Measurements from ENCODE around the gene VCL.

VCL gene

DNA sequence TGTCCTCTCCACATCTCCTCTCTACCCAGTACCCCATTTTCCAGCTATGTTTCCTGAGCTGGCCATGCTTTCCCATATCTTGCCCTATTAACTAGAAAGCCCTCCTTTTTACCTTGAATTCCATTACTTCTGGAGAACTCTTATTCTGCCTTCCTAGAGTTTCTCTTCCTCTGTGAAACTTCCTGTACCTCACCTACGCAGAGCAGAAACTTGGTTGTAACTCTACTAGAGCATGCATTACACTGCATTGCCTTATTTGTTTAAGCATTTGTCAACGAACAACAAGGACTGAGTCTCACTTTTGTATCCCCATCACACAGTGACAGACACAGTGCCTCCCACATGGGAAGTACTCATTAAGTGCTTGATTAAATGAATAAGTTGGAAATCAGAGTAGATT lies 36.4 kb downstream of the VCL start:
- TF ChIP-seq, protein P1, sequence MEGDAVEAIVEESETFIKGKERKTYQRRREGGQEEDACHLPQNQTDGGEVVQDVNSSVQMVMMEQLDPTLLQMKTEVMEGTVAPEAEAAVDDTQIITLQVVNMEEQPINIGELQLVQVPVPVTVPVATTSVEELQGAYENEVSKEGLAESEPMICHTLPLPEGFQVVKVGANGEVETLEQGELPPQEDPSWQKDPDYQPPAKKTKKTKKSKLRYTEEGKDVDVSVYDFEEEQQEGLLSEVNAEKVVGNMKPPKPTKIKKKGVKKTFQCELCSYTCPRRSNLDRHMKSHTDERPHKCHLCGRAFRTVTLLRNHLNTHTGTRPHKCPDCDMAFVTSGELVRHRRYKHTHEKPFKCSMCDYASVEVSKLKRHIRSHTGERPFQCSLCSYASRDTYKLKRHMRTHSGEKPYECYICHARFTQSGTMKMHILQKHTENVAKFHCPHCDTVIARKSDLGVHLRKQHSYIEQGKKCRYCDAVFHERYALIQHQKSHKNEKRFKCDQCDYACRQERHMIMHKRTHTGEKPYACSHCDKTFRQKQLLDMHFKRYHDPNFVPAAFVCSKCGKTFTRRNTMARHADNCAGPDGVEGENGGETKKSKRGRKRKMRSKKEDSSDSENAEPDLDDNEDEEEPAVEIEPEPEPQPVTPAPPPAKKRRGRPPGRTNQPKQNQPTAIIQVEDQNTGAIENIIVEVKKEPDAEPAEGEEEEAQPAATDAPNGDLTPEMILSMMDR (IDR thresholded peaks at IDR 0.05) = no peak

DNA sequence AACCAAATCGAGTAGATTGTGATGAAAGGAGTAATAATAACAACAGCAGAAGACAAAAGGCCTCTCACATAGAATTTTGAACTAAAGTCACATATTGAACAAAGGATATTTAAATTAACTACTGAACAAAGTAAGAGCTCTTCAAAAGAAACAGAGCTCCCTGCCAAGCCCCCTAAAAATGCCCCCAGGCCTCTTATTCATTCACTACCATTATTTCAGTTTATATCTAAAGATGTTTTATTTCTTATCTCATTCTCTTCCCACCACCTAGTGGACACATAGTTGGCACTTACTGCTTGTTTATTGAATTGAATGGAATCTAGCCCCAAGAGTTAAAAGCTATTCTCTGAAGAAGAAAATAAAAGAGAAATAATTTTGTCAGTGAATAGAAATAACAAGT lies 37.4 kb downstream of the VCL start:
- TF ChIP-seq, protein P1 (IDR thresholded peaks at IDR 0.05) = no peak
- Histone ChIP-seq H3K27me3 (no peaks in the 10 kb centered on the region), H3K4me1 (ENCODE audit: control insufficient read depth in 1 of 2, insufficient read depth in 1 of 2, low read depth in 1 of 2, low read length in 1 of 2) (peaks cover 35 to 55% of the 10 kb centered on the region in 2 experiments), H3K9me3 (no peaks in the 10 kb centered on the region), H3K27ac (peak overlapping the region; percentile 82), H3K36me3 (peaks cover 11% of the 10 kb centered on the region), H3K4me3 (ENCODE audit: low read depth in 1 of 2, low read length in 1 of 2) (no peak overlapping the region)

More for the DNA sequence above, 36.4 kb downstream of the VCL start:
- no peaks in the 10 kb centered on the region for H3K9me3 ChIP-seq
- H3K4me3 ChIP-seq (ENCODE audit: low read depth in 1 of 2, low read length in 1 of 2) = no peak overlapping the region
- H3K27me3 ChIP-seq = no peaks in the 10 kb centered on the region
- peaks cover 25 to 55% of the 10 kb centered on the region in 2 experiments for H3K4me1 ChIP-seq (ENCODE audit: control insufficient read depth in 1 of 2, insufficient read depth in 1 of 2, low read depth in 1 of 2, low read length in 1 of 2)
- H3K27ac ChIP-seq = peak overlapping the region; percentile 82
- peaks cover 16% of the 10 kb centered on the region for H3K36me3 ChIP-seq

DNA sequence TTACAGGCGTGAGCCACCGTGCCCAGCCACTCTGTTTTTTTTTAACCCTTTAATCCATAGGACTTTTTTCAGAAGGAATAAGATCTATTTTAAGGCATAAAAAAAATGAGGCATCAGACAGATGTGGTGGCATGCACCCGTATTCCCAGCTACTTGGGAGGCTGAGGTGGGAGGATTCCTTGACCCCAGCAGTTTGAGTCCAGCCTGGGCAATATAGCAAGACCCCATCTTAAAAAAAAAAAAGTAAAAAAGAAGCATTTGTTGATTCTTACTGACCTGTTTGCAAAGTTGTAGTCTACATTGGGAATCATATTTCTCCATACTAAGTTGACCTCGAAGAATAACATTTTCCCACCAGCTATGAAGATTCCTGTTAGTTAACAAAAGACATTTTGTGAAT lies 38.6 kb downstream of the VCL start:
- peaks cover 9% of the 10 kb centered on the region for H3K36me3 ChIP-seq
- peak overlapping the region; percentile 82 for H3K27ac ChIP-seq
- H3K27me3 ChIP-seq = no peaks in the 10 kb centered on the region
- TF ChIP-seq, protein P1 (IDR thresholded peaks at IDR 0.05) = no peak
- no peaks in the 10 kb centered on the region for H3K9me3 ChIP-seq
- no peak overlapping the region for H3K4me3 ChIP-seq (ENCODE audit: low read depth in 1 of 2, low read length in 1 of 2)
- peaks cover 35 to 55% of the 10 kb centered on the region in 2 experiments for H3K4me1 ChIP-seq (ENCODE audit: control insufficient read depth in 1 of 2, insufficient read depth in 1 of 2, low read depth in 1 of 2, low read length in 1 of 2)

DNA sequence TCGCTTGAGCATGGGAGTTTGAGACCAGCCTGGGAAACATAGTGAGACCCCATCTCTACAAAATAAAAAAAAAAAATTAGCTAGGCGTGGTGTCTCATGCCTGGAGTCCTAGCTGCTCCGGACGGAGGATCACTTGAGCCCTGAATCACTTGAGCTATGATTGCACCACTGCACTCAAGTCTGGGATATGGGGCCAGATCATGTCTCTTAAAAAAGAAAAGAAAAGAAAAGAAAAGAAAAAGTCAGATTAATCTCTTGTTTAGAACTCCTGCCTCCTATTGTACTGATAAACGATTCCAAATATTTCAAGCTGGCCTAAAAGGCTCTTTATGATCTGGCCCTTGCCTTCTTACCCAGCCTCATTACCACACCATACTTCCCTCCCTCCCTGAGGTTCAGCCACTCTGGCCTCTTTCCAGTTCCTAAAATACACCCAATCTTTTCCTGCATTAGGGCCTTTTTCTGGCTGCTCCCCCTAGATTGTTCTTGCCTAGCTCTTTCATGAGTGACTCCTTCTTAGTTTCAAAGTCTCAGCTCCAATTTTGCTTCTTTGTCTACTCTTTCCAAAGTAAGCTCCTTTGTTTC lies 41.7 kb downstream of the VCL start:
- Histone ChIP-seq H3K4me1 (ENCODE audit: control insufficient read depth in 1 of 2, insufficient read depth in 1 of 2, low read depth in 1 of 2, low read length in 1 of 2) (peaks cover 14 to 30% of the 10 kb centered on the region in 2 experiments), H3K27ac (peak overlapping the region; percentile 72), H3K27me3 (no peaks in the 10 kb centered on the region), H3K9me3 (no peaks in the 10 kb centered on the region), H3K36me3 (peaks cover 26% of the 10 kb centered on the region), H3K4me3 (ENCODE audit: low read depth in 1 of 2, low read length in 1 of 2) (no peak overlapping the region)
- TF ChIP-seq, protein P1 (IDR thresholded peaks at IDR 0.05) = no peak

DNA sequence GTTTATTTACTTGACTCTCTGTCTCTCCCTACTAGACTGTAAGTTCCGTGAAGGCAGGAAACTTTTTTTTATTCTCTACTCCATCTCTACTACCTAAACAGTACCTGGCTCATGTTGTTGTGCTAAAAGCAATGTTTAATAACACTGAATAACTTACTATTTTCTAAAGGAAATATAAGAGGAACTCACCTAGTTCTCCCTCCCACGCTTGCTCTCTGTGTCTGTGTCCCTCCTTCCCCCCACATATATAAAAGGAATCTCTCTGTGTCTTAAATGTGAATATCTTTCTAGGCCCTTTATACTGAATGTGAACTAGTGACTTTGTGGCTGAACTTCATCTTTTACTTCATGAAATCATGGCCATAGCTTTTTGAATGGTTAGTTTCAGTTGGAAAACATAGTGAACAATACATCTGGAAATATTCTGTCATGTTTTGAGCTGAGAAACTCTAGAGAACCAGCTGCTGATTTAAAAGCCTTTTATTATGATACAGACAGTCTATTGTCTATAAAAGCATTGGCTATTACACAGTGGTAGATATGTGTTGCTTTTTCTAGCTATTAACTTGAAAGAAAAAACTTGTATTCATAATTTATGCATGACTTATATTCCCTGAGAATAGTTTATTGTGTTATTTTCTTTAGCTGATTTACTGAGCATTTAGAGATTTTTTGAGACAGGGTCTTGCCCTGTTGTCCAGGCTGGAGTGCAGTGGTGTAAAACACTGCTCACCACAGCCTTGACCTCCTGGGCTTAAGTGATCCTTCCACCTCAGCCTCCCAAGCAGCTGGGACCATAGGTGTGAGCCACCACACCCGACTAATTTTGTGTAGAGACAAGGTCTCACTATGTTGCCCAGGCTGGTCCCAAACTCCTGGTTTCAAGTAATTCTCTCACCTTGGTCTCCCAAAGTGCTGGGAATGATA lies 42.5 kb downstream of the VCL start:
- peak overlapping the region; percentile 72 for H3K27ac ChIP-seq
- H3K27me3 ChIP-seq = no peaks in the 10 kb centered on the region
- H3K4me3 ChIP-seq (ENCODE audit: low read depth in 1 of 2, low read length in 1 of 2) = no peak overlapping the region
- TF ChIP-seq, protein P1 (IDR thresholded peaks at IDR 0.05) = no peak
- no peaks in the 10 kb centered on the region for H3K9me3 ChIP-seq
- H3K36me3 ChIP-seq = peaks cover 32% of the 10 kb centered on the region
- H3K4me1 ChIP-seq (ENCODE audit: control insufficient read depth in 1 of 2, insufficient read depth in 1 of 2, low read depth in 1 of 2, low read length in 1 of 2) = peaks cover 12 to 23% of the 10 kb centered on the region in 2 experiments

Measured in neutrophil (primary cell).